Measurements from ENCODE around the gene GARS1.

The GARS1 gene

GRCh38 chr7:30665449-30665848 lies 70.8 kb downstream of the GARS1 start:
- no peak for DNase-seq (ENCODE audit: low read depth, low spot score)

GRCh38 chr7:30667172-30667571 lies 72.5 kb downstream of the GARS1 start:
- no peak for DNase-seq (ENCODE audit: low read depth, low spot score)
- H3K4me3 ChIP-seq (ENCODE audit: low read length), result no peak overlapping the region

More at GRCh38 chr7:30665449-30665848, 70.8 kb downstream of the GARS1 start:
- H3K4me3 ChIP-seq (ENCODE audit: low read length), result no peak overlapping the region

- DNase-seq (ENCODE audit: low read depth, low spot score), result no peak
- H3K4me3 ChIP-seq (ENCODE audit: low read length), result no peak overlapping the region
Observed at GRCh38 chr7:30668102-30668501, 73.4 kb downstream of the GARS1 start.

- H3K4me3 ChIP-seq (ENCODE audit: low read length), result no peak overlapping the region
- peak; percentile 44 for DNase-seq (ENCODE audit: low read depth, low spot score)
Observed at GRCh38 chr7:30671793-30672465, 77.3 kb downstream of the GARS1 start.

GRCh38 chr7:30674420-30674819 lies 79.7 kb downstream of the GARS1 start:
- no peak for DNase-seq (ENCODE audit: low read depth, low spot score)
- H3K4me3 ChIP-seq (ENCODE audit: low read length), result no peak overlapping the region

- DNase-seq (ENCODE audit: low read depth, low spot score), result no peak
- no peak overlapping the region for H3K4me3 ChIP-seq (ENCODE audit: low read length)
Observed at GRCh38 chr7:30674876-30675275, 80.2 kb downstream of the GARS1 start.

- H3K4me3 ChIP-seq (ENCODE audit: low read length), result no peak overlapping the region
- no peak for DNase-seq (ENCODE audit: low read depth, low spot score)
Observed at GRCh38 chr7:30678805-30679204, 84.1 kb downstream of the GARS1 start.

GRCh38 chr7:30679664-30680063 lies 85.0 kb downstream of the GARS1 start:
- DNase-seq (ENCODE audit: low read depth, low spot score), result no peak
- H3K4me3 ChIP-seq (ENCODE audit: low read length), result no peak overlapping the region

GRCh38 chr7:30681331-30681797 lies 86.7 kb downstream of the GARS1 start:
- no peak for DNase-seq (ENCODE audit: low read depth, low spot score)
- no peak overlapping the region for H3K4me3 ChIP-seq (ENCODE audit: low read length)

- H3K4me3 ChIP-seq (ENCODE audit: low read length), result no peak overlapping the region
- DNase-seq (ENCODE audit: low read depth, low spot score), result no peak
Observed at GRCh38 chr7:30681815-30682211, 87.1 kb downstream of the GARS1 start.

- no peak for DNase-seq (ENCODE audit: low read depth, low spot score)
- no peak within 1 kb of the TSS for H3K4me3 ChIP-seq (ENCODE audit: low read length)
Observed at GRCh38 chr7:30682212-30683083, 87.8 kb downstream of the GARS1 start, which contains the start of gene CRHR2. Gene CRHR2 (minus strand): TSS chr7:30682456. CDS start chr7:30682280, 176 bp downstream.

- no peak overlapping the region for H3K4me3 ChIP-seq (ENCODE audit: low read length)
- no peak for DNase-seq (ENCODE audit: low read depth, low spot score)
Observed at GRCh38 chr7:30683306-30683705, 88.6 kb downstream of the GARS1 start.

All from Jurkat, Clone E6-1 (cell line).